Measurements from ENCODE around the gene TNNC2. TPM values are rescaled to one million over a fixed set of nuclear protein-coding genes. Genes with fewer than 3 reads are reported as not detected.
A peak's percentile ranks its signal among the peaks of the same experiment; 100 is the strongest.

The TNNC2 gene
- total and polyA plus RNA-seq, 9 of the 15 experiments (the other 6 are each of a cell fraction or from before 2014, with no cell fraction given), result not detected

DNA sequence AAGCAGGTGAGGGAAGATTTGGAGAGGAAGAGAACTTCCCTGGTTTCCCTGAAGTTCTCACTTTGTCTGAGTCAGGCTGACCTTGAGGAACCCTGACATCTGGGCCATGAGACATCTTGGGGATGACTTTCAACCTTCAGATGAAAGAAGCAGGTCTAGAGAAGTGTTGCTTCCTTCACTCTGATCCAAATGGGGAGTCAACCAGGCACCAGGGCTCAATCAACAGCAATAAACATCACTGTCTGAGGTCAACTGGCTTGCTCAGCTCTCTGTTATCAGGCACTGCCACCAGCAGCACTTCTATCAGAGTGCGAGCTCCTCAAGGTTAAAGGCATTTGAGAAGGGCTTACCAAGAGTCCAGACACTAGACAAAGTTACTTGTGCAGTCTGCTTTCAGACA lies 23.8 kb upstream of the TNNC2 start (continued):
- no peak for TF ChIP-seq MTA3 (IDR thresholded peaks at IDR 0.05; ENCODE audit: borderline replicate concordance)
- TF ChIP-seq ARID1B (IDR thresholded peaks at IDR 0.05), result peak; percentile 88
- TF ChIP-seq SAFB2 (IDR thresholded peaks at IDR 0.05; ENCODE audit: borderline replicate concordance, low read depth, low read length, severe bottlenecking), result no peak
- TF ChIP-seq TCFL5 (CRISPR knock-in tag; conservative IDR thresholded peaks at IDR 0.05), result no peak
- TF ChIP-seq TARDBP (IDR thresholded peaks at IDR 0.05), result no peak
- TF ChIP-seq, protein P1, sequence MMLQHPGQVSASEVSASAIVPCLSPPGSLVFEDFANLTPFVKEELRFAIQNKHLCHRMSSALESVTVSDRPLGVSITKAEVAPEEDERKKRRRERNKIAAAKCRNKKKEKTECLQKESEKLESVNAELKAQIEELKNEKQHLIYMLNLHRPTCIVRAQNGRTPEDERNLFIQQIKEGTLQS (IDR thresholded peaks at IDR 0.05), result no peak
- TF ChIP-seq, protein P1 (CRISPR knock-in tag; conservative IDR thresholded peaks at IDR 0.05), result no peak
- TF ChIP-seq ZNF165 (CRISPR knock-in tag; IDR thresholded peaks at IDR 0.05; ENCODE audit: borderline replicate concordance), result no peak
- TF ChIP-seq, protein P2, sequence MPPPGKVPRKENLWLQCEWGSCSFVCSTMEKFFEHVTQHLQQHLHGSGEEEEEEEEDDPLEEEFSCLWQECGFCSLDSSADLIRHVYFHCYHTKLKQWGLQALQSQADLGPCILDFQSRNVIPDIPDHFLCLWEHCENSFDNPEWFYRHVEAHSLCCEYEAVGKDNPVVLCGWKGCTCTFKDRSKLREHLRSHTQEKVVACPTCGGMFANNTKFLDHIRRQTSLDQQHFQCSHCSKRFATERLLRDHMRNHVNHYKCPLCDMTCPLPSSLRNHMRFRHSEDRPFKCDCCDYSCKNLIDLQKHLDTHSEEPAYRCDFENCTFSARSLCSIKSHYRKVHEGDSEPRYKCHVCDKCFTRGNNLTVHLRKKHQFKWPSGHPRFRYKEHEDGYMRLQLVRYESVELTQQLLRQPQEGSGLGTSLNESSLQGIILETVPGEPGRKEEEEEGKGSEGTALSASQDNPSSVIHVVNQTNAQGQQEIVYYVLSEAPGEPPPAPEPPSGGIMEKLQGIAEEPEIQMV (tag; conservative IDR thresholded peaks at IDR 0.05; ENCODE audit: low read depth), result no peak
- TF ChIP-seq BDP1 (IDR thresholded peaks at IDR 0.05; ENCODE audit: insufficient read depth, insufficient read length), result no peak
- TF ChIP-seq, protein P3, sequence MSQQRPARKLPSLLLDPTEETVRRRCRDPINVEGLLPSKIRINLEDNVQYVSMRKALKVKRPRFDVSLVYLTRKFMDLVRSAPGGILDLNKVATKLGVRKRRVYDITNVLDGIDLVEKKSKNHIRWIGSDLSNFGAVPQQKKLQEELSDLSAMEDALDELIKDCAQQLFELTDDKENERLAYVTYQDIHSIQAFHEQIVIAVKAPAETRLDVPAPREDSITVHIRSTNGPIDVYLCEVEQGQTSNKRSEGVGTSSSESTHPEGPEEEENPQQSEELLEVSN (IDR thresholded peaks at IDR 0.05; ENCODE audit: borderline replicate concordance in 1 of 2, extremely low read depth in 1 of 2, insufficient read depth in 1 of 2, insufficient read length in 1 of 2, low read depth in 1 of 2, low read length in 1 of 2, poor library complexity in 1 of 2, severe bottlenecking in 1 of 2), result no peak
- peak; percentile 35; the same call in 1 of the 2 replicates for TF ChIP-seq BHLHE40 (IDR thresholded peaks at IDR 0.05; ENCODE audit: low read length)
- no peak for TF ChIP-seq RBM34 (IDR thresholded peaks at IDR 0.05; ENCODE audit: borderline replicate concordance, insufficient read depth, low read length)
- TF ChIP-seq, protein P4, sequence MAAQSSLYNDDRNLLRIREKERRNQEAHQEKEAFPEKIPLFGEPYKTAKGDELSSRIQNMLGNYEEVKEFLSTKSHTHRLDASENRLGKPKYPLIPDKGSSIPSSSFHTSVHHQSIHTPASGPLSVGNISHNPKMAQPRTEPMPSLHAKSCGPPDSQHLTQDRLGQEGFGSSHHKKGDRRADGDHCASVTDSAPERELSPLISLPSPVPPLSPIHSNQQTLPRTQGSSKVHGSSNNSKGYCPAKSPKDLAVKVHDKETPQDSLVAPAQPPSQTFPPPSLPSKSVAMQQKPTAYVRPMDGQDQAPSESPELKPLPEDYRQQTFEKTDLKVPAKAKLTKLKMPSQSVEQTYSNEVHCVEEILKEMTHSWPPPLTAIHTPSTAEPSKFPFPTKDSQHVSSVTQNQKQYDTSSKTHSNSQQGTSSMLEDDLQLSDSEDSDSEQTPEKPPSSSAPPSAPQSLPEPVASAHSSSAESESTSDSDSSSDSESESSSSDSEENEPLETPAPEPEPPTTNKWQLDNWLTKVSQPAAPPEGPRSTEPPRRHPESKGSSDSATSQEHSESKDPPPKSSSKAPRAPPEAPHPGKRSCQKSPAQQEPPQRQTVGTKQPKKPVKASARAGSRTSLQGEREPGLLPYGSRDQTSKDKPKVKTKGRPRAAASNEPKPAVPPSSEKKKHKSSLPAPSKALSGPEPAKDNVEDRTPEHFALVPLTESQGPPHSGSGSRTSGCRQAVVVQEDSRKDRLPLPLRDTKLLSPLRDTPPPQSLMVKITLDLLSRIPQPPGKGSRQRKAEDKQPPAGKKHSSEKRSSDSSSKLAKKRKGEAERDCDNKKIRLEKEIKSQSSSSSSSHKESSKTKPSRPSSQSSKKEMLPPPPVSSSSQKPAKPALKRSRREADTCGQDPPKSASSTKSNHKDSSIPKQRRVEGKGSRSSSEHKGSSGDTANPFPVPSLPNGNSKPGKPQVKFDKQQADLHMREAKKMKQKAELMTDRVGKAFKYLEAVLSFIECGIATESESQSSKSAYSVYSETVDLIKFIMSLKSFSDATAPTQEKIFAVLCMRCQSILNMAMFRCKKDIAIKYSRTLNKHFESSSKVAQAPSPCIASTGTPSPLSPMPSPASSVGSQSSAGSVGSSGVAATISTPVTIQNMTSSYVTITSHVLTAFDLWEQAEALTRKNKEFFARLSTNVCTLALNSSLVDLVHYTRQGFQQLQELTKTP (IDR thresholded peaks at IDR 0.05; ENCODE audit: low read depth in 1 of 2, partially characterized antibody in 2 of 2), result no peak
- TF ChIP-seq, protein P5, sequence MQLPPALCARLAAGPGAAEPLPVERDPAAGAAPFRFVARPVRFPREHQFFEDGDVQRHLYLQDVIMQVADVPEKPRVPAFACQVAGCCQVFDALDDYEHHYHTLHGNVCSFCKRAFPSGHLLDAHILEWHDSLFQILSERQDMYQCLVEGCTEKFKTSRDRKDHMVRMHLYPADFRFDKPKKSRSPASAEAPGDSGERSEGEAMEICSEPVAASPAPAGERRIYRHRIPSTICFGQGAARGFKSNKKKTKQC (CRISPR knock-in tag; IDR thresholded peaks at IDR 0.05), result no peak

Data from K562 (cell line).